LNCaP clone FGC (cell line): ENCODE results near the gene GASK1A.

Experiments used
- DNase-seq: peaks from one replicate; pipeline ENCODE4 v3.0.0-alpha.2; 2011; ENCODE audit warnings: low read depth
- H3K4me3 ChIP-seq: 2 replicates; pipeline ENCODE4 v1.5.1; 2011; ENCODE audit warnings: mild to moderate bottlenecking, low read depth, low read length, control low read depth
- CTCF ChIP-seq: IDR thresholded peaks from 2 replicates; pipeline ENCODE4 v1.5.1; 2012; ENCODE audit warnings: mild to moderate bottlenecking; ENCODE audit not compliant: control insufficient read depth, insufficient read depth; ENCODE audit errors: extremely low read depth

Gene GASK1A

GRCh38 chr3:43009547-43009946 is 30.4 kb downstream of the GASK1A start:
- no peak overlapping the region for H3K4me3 ChIP-seq
- DNase-seq, result no peak
- no peak for TF ChIP-seq CTCF

GRCh38 chr3:43010638-43011037 is 31.5 kb downstream of the GASK1A start:
- DNase-seq, result no peak
- TF ChIP-seq CTCF, result no peak
- H3K4me3 ChIP-seq, result no peak overlapping the region

- no peak overlapping the region for H3K4me3 ChIP-seq
- no peak for DNase-seq
- no peak for TF ChIP-seq CTCF
Observed at GRCh38 chr3:43011638-43012037, 32.5 kb downstream of the GASK1A start.

- no peak for DNase-seq
- TF ChIP-seq CTCF, result no peak
- no peak overlapping the region for H3K4me3 ChIP-seq
Observed at GRCh38 chr3:43012174-43012573, 33.1 kb downstream of the GASK1A start.

- H3K4me3 ChIP-seq, result no peak overlapping the region
- TF ChIP-seq CTCF, result no peak
- no peak for DNase-seq
Observed at GRCh38 chr3:43013256-43013655, 34.1 kb downstream of the GASK1A start.

GRCh38 chr3:43013743-43014155 is 34.6 kb downstream of the GASK1A start:
- no peak for DNase-seq

More at GRCh38 chr3:43013743-43014155, 34.6 kb downstream of the GASK1A start:
- H3K4me3 ChIP-seq, result no peak overlapping the region
- TF ChIP-seq CTCF, result no peak
